ENCODE measurements around the gene NLRC4. TPM values are rescaled to one million over a fixed set of nuclear protein-coding genes. Genes with fewer than 3 reads are reported as not detected.

Gene NLRC4
- total and polyA plus RNA-seq, 2 donors (not counting 3 experiments of a cell fraction or from before 2014, with no cell fraction given), result not detected

DNA sequence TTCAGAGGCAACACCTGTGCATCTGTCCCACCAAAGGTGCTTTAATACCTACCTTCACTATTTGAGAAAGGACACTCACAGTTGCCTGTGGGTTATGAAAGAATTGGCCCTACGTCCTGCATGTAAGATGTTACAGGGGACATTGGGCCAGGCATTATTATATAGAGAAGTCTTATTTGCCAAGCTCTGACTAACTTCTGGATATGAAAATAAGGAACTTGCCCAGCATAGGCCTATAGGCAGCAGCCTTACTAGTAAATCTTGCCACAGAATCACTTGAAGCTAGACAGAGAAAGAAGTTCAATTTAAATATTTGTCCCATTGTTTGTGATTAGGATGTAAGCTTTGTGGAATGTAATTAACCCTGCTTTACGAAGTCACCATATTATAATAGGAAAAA is 41.7 kb downstream of the NLRC4 start:
- dilution Hi-C loops (cut with MboI; ENCODE audit: extremely low pct_ligation_motif_present, low sequenced_read_pairs) (no loop called here), intact Hi-C loops (cut with micrococcal nuclease) (no loop called here)
- Histone ChIP-seq H2AFZ (ENCODE audit: low read depth, low read length) (no peak overlapping the region), H3K27me3 (ENCODE audit: control insufficient read depth in 2 of 2, insufficient read depth in 2 of 2, low read length in 2 of 2) (no peaks in the 10 kb centered on the region), H3K9me1 (replicated peaks; ENCODE audit: control insufficient read depth, extremely low read depth, insufficient read depth, low read length) (no peaks in the 10 kb centered on the region), H3K79me2 (ENCODE audit: control insufficient read depth, insufficient read depth, low read length) (no peaks in the 10 kb centered on the region), H3K36me3 (ENCODE audit: control insufficient read depth in 2 of 2, extremely low read depth in 1 of 2, insufficient read depth in 2 of 2, low read length in 2 of 2) (peaks cover 0 to 4% of the 10 kb centered on the region in 2 experiments), H3K27ac (ENCODE audit: insufficient read depth, low read depth, low read length) (no peak overlapping the region), H3K4me2 (ENCODE audit: insufficient read depth, low read length) (no peak overlapping the region), H3K4me1 (ENCODE audit: control insufficient read depth, extremely low read depth, insufficient read depth, low read length) (no peaks in the 10 kb centered on the region), H3K4me3 (replicated peaks in 1 of 3; ENCODE audit: insufficient read depth in 1 of 3, low read depth in 1 of 3, low read length in 3 of 3) (no peak overlapping the region), H3K9ac (replicated peaks; ENCODE audit: extremely low read depth, insufficient read depth, low read length) (no peak overlapping the region), H4K20me1 (replicated peaks; ENCODE audit: control insufficient read depth, extremely low read depth, insufficient read depth, low read length) (no peaks in the 10 kb centered on the region), H3K9me3 (replicated peaks; ENCODE audit: control insufficient read depth, insufficient read depth, low read length) (no peaks in the 10 kb centered on the region)
- ChIA-PET CTCF (interaction anchor here (1.2 kb wide), 1 partner anchor 11 kb away, joined by 3 read pairs; no protein-coding TSS in a partner anchor), POLR2A (no interaction called here)
- FAIRE-seq (no peak), DNase-seq (ENCODE audit: low read depth, low spot score) (no peak)
- no TSS peak for BruUV-seq (replicated peaks)
- TF ChIP-seq, protein P1, sequence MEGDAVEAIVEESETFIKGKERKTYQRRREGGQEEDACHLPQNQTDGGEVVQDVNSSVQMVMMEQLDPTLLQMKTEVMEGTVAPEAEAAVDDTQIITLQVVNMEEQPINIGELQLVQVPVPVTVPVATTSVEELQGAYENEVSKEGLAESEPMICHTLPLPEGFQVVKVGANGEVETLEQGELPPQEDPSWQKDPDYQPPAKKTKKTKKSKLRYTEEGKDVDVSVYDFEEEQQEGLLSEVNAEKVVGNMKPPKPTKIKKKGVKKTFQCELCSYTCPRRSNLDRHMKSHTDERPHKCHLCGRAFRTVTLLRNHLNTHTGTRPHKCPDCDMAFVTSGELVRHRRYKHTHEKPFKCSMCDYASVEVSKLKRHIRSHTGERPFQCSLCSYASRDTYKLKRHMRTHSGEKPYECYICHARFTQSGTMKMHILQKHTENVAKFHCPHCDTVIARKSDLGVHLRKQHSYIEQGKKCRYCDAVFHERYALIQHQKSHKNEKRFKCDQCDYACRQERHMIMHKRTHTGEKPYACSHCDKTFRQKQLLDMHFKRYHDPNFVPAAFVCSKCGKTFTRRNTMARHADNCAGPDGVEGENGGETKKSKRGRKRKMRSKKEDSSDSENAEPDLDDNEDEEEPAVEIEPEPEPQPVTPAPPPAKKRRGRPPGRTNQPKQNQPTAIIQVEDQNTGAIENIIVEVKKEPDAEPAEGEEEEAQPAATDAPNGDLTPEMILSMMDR (IDR thresholded peaks at IDR 0.05; ENCODE audit: extremely low read depth in 1 of 2, insufficient read depth in 1 of 2, low read depth in 1 of 2, low read length in 2 of 2), result no peak
- TF ChIP-seq MAX (IDR thresholded peaks at IDR 0.05; ENCODE audit: insufficient read depth, insufficient read length) (no peak), POLR2AphosphoS5 (IDR thresholded peaks at IDR 0.05; ENCODE audit: insufficient read depth, low read depth, low read length) (no peak), POLR2A (IDR thresholded peaks at IDR 0.05; ENCODE audit: low read depth, low read length) (no peak), GATA2 (IDR thresholded peaks at IDR 0.05; ENCODE audit: insufficient read depth, insufficient read length, low read depth, low read length) (no peak), MYC (IDR thresholded peaks at IDR 0.05; ENCODE audit: low read depth, low read length) (no peak), EZH2 (IDR thresholded peaks at IDR 0.05; ENCODE audit: borderline replicate concordance, low read depth, low read length, severe bottlenecking) (no peak), FOS (IDR thresholded peaks at IDR 0.05; ENCODE audit: borderline replicate concordance, insufficient read depth, low read length) (no peak), JUN (IDR thresholded peaks at IDR 0.05; ENCODE audit: borderline replicate concordance, insufficient read depth, insufficient read length, low read depth) (no peak)
